ENCODE results near the gene RNU1-4.
"Not testable (repeated sequence)": the region's sequence is repeated elsewhere in the genome, so short reads cannot be mapped to it uniquely, and the experiment has no call there.

GRCh38 chr1:16697152-16697551, 43.2 kb upstream of the RNU1-4 start:
- TF ChIP-seq, protein P1, sequence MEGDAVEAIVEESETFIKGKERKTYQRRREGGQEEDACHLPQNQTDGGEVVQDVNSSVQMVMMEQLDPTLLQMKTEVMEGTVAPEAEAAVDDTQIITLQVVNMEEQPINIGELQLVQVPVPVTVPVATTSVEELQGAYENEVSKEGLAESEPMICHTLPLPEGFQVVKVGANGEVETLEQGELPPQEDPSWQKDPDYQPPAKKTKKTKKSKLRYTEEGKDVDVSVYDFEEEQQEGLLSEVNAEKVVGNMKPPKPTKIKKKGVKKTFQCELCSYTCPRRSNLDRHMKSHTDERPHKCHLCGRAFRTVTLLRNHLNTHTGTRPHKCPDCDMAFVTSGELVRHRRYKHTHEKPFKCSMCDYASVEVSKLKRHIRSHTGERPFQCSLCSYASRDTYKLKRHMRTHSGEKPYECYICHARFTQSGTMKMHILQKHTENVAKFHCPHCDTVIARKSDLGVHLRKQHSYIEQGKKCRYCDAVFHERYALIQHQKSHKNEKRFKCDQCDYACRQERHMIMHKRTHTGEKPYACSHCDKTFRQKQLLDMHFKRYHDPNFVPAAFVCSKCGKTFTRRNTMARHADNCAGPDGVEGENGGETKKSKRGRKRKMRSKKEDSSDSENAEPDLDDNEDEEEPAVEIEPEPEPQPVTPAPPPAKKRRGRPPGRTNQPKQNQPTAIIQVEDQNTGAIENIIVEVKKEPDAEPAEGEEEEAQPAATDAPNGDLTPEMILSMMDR (IDR thresholded peaks at IDR 0.05) = not testable (repeated sequence)
- not testable (repeated sequence) for TF ChIP-seq POLR2A (IDR thresholded peaks at IDR 0.05)

All from uterus (tissue), 2 donors.